Coronary artery (tissue), 2 donors: ENCODE results near the gene QSOX2.

Source experiments
- DNase-seq: peaks from one replicate; pipeline ENCODE4 v3.0.0-alpha.2; 2017; ENCODE audit warnings: low spot score
- H3K27ac ChIP-seq, 2 donors: fragments of 200-600 bp; sonication (generic); one replicate each; pipeline ENCODE4 v1.5.1; 2016 to 2019
- H3K4me3 ChIP-seq: fragments of 200-600 bp; sonication (generic); 2 replicates; pipeline ENCODE4 v1.5.1; 2016; ENCODE audit warnings: mild to moderate bottlenecking, moderate library complexity
- CTCF ChIP-seq: fragments of 200-600 bp; sonication (generic); IDR thresholded peaks from one replicate; pipeline ENCODE4 v1.5.1; 2019; ENCODE audit warnings: antibody characterized with exemption

The QSOX2 gene

GRCh38 chr9:136222166-136222905 lies 23.3 kb downstream of the QSOX2 start:
- H3K27ac ChIP-seq: no peak overlapping the region

GRCh38 chr9:136220017-136220729 lies 25.4 kb downstream of the QSOX2 start:
- no peak for DNase-seq
- Histone ChIP-seq H3K27ac (no peak overlapping the region), H3K4me3 (no peak overlapping the region)
- TF ChIP-seq CTCF: no peak

More at GRCh38 chr9:136222166-136222905, 23.3 kb downstream of the QSOX2 start:
- no peak for DNase-seq
- no peak for TF ChIP-seq CTCF
- H3K4me3 ChIP-seq: no peak overlapping the region

GRCh38 chr9:136219276-136219675 lies 26.3 kb downstream of the QSOX2 start:
- DNase-seq: no peak
- Histone ChIP-seq H3K27ac (no peak overlapping the region), H3K4me3 (no peak overlapping the region)
- TF ChIP-seq CTCF: no peak

- DNase-seq: no peak
- Histone ChIP-seq H3K27ac (no peak overlapping the region), H3K4me3 (no peak overlapping the region)
- no peak for TF ChIP-seq CTCF
Measured at GRCh38 chr9:136218673-136219072, 26.9 kb downstream of the QSOX2 start.

GRCh38 chr9:136218271-136218670 lies 27.3 kb downstream of the QSOX2 start:
- DNase-seq: no peak
- no peak overlapping the region for H3K27ac ChIP-seq
- TF ChIP-seq CTCF: no peak
- H3K4me3 ChIP-seq: no peak overlapping the region

- no peak for TF ChIP-seq CTCF
- no peak for DNase-seq
- H3K27ac ChIP-seq: no peak overlapping the region
- H3K4me3 ChIP-seq: no peak overlapping the region
Measured at GRCh38 chr9:136216541-136217244, 28.9 kb downstream of the QSOX2 start.
